Astrocyte (in vitro differentiated cells and primary cell): ENCODE measurements around the gene PRKCG.

Source experiments
- CTCF ChIP-seq: IDR thresholded peaks from 2 replicates; pipeline ENCODE4 v1.5.1; 2011; ENCODE audit warnings: low read depth, mild to moderate bottlenecking, inconsistent platforms, low read length, moderate library complexity; ENCODE audit not compliant: insufficient read depth
- EZH2 ChIP-seq: IDR thresholded peaks from 2 replicates; pipeline ENCODE4 v1.6.1; 2012; ENCODE audit warnings: mild to moderate bottlenecking, low read length, inconsistent platforms; ENCODE audit not compliant: insufficient read depth

- TF ChIP-seq CTCF (no peak), EZH2 (no peak)
Observed at GRCh38 chr19:53951436-53951835, 69.4 kb downstream of the PRKCG start.
